GM21515 (cell line): ENCODE results near the gene ARCN1.
"Not testable (repeated sequence)": the region's sequence is repeated elsewhere in the genome, so short reads cannot be mapped to it uniquely, and the experiment has no call there.

ENCODE experiments used
- ATAC-seq: cut with Tn5 transposase; IDR thresholded peaks from one replicate; pipeline ENCODE4 v1.9.1; 2021; ENCODE audit not compliant: unreplicated experiment

ARCN1 gene

DNA sequence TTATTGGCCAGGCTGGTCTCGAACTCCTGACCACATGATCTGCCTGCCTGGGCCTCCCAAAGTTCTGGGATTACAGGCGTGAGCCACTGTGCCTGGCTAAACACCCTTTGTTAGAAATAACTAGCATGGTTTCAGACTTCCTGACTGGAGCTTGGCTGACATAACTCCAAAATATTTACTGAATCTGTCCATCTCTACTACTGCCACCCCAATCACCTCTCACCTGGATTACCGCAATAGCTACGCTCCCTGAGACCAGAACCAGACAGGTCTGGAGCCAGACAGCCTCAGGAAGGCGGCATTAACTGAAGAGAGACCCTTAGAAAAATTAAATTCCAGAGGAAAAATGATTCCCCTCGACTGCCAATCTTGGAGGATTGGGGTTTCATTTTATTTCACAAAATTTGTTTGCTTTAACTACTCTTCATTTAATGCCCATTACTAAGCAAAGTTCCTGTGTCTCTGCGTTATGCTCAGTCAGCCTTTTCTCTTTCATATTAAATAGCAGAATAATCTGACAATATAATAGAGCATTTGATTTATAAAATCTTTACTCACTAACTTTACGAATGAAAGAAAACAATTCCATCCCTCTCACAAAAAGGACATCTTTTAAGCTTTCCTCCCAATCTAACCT, 28.1 kb upstream of the ARCN1 start:
- no peak for ATAC-seq

DNA sequence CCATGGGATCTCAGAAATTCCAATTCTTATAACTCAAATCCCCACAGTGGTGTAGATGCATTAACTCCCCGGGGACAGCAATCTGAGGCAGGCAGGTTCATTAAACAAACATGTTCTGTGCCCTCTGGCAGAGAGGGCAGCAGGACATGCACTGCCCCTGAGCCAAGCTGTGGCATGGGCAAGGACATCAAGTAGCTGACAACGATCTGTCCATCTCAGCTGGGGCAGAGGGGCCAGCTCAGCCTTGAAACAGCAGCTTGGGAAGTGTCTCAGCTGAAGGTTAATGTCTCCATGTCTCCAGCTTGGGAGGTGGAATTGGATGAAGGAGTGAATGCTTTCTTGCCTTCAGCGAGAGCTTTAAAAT, 27.6 kb upstream of the ARCN1 start:
- no peak for ATAC-seq

DNA sequence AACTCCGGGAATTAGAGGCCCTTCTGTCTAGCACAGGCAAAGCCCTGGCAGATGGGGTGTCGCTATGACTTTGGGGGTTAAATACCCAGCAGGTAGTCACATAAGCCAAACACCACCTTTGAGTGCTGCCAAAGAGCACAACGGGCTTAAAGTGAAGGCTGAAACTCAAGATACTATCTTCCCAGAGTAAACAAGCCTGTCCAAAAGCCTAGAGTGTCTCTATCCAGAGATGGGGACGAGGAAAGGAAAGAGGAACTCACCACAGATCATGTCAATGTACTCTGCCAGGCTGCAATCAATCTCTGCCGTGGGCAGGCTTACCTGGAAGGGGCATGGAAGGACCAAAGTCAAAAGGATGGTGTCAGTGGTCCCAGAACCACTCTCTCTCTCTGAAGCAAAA, 26.7 kb upstream of the ARCN1 start:
- no peak for ATAC-seq

DNA sequence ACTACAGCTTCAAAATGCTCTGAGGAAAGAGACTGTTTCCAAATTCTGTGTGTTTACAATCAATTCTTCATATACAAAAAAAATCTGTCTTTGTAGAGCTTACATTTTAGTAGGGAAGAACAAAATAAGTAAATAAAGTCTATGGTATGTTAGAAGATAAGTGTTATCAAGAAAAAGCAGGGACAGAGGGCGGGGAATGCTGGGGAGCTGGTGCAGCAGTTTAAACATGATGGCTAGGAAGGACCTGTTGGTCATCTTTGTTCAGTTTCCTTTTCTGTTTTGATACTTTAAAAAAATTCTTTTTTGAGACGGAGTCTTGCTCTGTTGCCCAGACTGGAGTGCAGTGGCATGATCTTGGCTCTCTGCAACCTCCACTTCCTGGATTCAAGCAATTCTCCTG, 25.1 kb upstream of the ARCN1 start:
- no peak for ATAC-seq

DNA sequence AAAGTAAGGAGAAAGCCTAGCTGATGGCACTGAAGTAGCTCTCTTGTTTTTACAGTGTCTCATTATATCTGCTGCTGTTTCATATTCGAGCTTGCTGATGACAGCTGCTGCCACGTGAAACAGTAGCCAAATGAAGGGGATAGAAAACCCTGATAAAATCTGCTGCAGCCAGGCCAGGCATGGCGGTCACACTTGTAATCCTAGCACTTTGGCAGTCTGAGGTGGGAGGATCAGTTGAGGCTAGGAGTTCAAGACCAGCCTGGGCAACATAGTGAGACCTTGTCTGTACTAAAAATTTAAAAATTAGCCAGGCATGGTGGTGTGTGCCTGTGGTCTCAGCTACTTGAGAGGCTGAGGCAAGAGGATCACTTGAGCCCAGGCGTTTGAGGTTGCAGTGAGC, 19.9 kb upstream of the ARCN1 start:
- ATAC-seq: no peak

DNA sequence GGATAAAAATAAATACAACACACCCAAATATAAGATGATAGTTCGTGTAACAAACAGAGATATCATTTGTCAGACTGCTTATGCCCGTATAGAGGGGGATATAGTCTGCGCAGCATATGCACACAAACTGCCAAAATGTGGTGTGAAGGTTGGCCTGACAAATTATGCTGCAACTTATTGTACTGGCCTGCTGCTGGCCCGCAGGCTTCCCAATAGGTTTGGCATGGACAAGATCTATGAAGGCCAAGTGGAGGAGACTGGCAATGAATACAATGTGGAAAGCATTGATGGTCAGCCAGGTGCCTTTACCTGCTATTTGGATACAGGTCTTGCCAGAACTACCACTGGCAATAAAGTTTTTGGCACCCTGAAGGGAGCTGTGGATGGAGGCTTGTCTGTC, 11.4 kb upstream of the ARCN1 start:
- no peak for ATAC-seq

DNA sequence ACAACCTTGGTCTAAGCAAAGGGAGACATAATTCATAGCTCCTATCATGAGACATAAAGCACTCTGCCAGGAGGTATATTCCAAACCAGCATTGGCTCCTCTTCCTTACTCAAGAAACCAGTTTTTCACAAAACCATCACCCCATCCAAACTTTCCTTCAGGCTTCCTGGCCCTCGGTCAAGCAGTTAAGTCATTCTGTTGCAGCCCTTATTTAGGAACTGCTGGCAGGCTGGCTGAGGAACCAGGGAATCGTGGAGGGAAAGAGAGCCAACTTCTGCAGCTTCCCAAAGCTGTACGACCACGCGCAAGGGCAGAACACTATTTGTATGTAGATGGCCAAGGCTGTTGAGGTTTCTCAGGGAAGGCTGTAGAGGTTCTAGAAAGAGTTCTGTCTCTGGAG, 7.2 kb upstream of the ARCN1 start:
- no peak for ATAC-seq

DNA sequence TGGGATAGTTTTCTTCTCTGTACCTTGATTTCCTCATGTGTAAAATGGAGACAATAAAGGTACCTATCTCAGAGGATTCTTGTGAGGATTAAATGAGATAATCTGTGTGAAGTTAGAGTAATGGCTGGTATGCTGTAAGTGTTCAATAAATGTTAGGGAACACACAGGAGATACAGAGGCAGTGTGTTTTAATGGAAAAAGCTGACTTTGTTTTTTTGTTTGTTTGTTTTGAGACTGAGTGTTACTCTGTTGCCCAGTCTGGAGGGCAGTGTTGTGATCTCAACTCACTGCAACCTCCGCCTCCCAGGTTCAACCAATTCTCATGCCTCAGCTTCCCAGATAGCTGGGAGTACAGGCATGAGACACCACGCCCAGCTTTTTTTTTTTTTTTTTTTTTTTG, 2.5 kb upstream of the ARCN1 start:
- ATAC-seq: no peak

DNA sequence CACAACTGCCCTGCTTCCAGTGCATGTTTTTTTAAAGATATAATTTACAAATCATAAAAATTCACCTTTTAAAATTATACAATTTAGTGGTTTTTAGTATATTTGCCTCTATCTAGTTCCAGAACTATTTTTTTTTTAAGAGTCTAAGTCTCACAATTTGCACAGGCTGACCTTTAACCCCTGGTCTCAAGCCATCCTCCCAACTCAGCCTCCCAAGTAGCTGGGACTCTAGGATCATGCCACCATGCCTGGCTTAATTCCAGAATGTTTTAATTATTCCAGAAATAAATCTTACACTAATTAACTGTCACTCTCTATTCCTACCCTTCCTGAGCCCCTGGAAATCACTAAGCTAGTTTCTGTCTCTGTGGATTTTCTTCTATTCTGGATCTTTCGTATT, 1.4 kb upstream of the ARCN1 start:
- no peak for ATAC-seq

DNA sequence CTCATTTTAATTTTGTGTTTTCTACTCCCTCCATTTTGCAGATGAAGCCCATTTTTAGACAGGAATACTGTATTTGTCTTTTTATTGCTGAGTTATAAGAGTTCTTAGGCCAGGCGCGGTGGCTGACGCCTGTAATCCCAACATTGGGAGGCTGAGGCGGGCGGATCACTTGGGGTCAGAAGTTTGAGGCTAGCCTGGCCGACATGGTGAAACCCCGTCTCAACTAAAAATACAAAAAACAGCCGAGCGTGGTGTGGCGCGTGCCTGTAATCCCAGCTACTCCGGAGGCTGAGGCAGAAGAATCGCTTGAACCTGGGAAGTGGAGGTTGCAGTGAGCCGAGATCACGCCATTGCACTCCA, 528 bp upstream of the ARCN1 start:
- ATAC-seq: not testable (repeated sequence)

DNA sequence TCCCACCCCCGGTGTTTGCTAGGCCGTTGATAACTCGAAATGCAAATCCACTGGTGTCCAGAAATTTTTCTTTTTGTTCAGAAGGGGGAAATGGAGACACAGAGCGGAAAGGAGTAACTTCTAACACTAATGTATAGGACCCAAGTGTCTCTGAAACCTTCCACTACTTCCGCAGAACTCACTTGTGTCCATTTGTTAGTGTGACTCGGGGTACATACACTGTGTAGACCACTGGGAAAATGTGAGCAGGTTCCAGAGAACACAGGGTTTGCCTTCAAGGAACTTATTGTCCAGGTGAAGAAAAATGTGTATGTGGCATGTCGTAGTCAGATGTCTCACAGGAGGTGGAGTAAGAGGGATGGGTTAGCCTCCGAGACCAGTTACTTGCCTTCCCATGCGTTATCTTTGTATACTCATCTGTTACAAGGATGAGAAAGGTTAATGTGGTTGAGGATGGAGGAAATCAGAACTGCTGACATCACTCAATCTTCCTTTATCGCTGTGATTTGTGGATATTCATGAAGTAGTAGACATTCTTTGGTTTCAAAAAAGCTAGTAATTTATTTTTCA, 857 bp downstream of the ARCN1 start:
- peak; percentile 16 for ATAC-seq

DNA sequence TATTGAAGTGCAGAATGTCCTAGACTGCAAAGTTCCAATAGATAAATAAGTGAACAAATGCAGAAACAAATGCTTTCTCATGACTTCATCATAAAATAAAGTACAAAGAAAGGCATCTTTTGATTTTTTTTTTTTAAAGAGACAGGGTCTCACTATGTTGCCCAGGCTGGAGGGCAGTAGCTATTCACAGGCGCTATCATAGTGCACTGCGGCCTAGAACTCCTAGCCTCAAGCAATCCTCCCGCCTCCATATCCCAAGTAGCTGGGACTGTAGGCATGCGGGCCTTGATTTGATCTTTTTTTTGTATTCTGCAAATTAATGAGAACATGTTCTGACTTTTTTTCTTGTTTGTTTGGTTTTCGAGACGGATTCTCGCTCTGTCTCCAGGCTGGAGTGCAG, 2.4 kb downstream of the ARCN1 start:
- ATAC-seq: no peak

DNA sequence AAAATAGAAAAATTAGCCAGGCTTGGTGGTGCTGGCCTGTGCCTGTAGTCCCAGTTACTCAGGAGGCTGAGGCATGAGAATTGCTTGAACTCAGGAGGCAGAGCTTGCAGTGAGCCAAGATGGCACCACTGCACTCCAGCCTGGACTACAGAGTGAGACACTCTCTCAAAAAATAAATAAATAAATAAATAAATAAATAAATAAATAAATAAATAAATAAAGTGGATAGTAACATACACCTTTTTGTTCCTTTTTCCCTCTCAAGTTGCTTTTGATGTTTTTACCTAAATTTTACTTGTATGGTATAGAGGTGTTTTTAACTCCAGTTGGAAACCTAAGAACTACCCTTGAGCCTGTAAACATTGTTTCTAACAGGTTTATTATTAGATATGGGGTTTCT, 5.8 kb downstream of the ARCN1 start:
- ATAC-seq: not testable (repeated sequence)

DNA sequence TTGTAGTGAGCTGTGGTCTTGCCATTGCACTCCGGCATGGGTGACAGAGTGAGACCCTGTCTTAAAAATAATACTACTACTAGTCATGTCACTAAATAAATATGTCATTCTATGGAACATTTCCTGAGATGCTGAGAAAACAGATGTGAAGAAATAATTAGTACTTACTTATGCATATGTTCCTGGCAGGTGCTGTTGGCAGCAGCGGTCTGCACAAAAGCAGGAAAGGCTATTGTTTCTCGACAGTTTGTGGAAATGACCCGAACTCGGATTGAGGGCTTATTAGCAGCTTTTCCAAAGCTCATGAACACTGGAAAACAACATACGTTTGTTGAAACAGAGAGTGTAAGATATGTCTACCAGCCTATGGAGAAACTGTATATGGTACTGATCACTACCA, 8.8 kb downstream of the ARCN1 start:
- no peak for ATAC-seq

DNA sequence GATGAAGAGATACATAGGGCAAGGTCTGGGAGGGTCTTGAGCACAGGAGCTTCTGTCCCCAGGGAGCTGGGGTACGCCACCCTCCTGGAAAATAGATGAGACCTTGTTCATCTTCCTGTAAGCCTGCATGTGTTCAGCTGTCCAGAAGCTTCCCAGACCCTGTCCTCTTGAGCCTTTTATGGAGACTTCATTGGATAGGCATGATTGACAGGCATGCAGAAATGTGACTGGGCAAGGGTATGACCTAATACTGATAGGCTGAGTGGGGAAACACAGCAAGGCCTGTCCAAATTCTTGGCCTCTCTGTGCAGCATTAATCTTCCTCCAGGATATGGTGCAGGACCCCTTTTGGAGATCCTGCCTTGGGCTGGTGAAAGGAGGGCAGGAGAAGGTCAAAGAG, 15.7 kb downstream of the ARCN1 start:
- no peak for ATAC-seq

DNA sequence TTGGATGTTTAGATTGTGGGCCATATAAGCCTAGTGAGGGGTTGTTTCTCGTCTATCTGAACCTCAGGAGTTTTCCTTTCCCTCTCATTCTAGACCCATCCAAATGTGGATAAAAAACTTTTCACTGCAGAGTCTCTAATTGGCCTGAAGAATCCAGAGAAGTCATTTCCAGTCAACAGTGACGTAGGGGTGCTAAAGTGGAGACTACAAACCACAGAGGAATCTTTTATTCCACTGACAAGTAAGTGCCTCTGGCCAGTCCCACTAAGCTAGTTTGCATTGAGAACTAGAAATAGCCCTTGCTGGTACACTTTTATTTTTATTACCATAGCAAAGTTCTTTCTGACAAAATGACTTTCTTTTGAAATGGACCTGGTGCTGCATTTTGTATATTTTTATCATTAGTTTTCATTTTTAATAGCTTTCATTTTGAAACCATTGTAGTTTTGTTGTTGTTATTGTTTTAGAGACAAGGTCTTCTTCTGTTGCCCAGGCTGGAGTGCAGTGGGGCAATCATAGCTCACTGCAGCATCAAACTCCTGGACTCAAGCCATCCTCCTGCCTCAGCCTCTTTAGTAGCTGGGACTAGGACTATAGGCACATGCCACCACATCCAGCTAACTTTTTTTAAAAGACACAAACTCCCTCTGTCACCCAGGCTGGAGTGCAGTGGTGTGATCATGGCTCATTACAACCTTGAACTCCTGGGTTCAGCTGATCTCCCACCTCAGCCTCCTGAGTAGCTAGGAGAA, 20.6 kb downstream of the ARCN1 start:
- no peak for ATAC-seq

DNA sequence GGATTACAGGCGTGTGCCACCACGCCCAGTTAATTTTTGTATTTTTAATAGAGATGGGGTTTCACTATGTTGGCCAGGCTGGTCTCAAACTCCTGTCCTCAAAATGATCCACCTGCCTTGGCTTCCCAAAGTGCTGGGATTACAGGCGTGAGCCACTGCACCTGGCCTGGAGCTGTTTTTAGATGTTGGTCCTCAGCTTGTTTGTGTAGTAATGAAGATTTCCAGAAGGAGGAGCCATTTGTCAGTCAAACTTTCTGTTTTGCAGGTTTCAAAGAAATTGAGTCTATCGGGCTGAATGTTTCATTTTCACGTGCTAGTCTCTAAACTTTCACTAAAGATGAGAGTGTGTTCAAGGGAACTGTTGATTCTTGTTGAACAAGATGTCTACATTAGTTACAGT, 22.8 kb downstream of the ARCN1 start:
- not testable (repeated sequence) for ATAC-seq

DNA sequence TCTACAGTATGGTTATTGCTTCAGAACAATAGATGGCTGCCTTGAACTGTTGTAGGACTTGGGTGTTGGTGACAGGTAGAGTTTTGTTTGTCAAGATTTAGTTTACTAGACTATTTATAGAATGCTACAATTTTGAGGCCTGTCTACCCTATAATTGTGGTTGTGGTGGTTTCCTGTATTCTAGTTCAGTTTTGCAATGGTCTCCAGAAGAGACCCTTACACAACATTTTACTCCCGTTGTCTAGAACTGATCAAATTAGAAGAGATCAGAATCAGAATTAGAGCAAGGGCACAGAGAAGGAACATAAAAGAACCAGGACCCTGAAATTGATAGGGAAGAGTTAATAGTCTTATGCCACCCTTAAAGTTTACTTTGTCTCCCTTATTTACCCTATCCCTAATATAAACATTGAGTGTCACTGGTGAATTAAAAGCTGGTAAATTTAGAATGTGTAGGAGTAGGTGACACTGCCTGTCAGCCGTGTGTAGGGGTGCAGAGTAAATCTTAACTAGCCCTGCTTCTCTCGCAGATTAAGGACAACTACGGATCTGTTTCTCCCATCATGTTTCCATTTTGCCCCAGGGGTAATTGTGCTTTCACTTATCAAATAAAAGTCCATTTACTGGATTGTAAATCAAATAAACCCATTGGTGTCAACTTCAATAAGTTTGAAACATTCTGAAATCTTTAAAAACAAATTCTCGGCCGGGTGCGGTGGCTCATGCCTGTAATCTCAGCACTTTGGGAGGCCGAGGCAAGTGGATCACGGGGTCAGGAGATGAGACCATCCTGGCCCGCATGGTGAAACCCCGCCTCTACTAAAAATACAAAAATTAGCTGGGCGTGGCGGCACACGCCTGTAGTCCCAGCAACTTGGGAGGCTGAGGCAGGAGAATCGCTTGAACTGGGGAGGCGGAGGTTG, 24.3 kb downstream of the ARCN1 start:
- ATAC-seq: no peak

DNA sequence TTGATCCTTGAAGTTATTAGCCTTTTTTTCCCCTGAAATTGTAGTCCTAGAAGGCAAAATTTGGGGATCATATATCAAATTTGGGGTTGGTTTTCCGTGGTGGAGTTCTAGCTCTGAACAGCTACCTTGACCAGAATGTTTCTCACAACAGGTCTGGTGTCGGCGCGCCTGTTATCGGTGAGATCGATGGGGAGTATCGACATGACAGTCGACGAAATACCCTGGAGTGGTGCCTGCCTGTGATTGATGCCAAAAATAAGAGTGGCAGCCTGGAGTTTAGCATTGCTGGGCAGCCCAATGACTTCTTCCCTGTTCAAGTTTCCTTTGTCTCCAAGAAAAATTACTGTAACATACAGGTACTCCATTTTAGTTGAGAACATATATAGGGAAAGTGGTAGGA, 25.3 kb downstream of the ARCN1 start:
- no peak for ATAC-seq

DNA sequence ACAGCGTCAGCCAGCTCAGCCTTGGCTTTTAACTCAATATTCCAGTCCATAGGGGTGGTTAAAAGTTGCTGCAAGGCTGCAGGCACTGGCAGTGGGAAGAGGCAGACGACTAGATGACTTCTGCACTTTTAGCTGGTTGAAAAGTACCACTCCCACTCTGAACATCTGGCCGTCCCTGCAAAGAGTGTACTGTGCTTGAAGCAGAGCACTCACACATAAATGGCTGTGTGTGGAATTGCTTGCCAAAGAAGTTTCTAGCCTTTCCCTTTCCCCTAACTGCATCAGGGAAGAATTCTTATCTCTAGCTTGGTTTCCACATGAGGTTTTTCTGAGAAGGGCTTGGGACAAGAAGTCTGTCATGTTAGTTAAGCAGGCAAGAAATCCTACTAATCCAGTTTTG, 30.1 kb downstream of the ARCN1 start:
- no peak for ATAC-seq

DNA sequence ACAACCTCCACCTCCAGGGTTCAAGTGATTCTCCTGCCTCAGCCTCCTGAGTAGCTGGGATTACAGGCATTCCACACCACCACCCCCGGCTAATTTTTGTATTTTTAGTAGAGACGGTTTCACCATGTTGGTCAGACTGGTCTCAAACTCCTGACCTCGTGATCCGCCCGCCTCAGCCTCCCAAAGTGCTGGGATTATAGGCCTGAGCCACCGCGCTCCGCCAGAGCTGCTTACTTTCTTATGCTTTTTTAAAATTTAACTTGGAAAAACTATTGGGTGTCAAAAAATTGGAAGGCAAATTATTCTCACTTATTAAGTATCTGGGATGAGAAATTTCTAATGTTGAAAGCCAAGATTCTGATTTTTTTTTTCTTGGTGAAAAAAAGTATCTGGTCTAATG, 31.5 kb downstream of the ARCN1 start:
- ATAC-seq: not testable (repeated sequence)

DNA sequence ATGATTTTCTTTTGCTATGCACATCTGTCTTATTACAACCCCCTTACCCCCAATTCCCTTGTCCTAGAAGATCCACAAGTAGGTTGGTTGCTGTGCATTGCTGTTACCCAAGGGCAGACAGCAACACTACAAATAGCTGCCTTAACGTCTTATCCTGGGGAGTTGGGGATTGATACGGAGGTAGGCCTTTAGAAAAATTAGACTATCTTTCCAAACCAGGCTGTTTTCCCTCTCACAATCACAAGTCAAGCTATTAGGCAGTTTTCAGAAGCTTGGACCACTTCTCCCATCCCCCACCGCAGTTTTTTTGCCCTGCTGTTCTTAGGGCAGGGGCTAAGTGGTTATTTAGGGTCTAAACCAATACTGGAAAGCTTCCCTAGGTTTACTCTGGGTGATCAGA, 32.4 kb downstream of the ARCN1 start:
- no peak for ATAC-seq
